Glutamatergic neuron (in vitro differentiated cells): Measurements from ENCODE around the gene C18orf54. TPM values are rescaled to one million over a fixed set of nuclear protein-coding genes. Genes with fewer than 3 reads are reported as not detected.

Source experiments
- DNase-seq: peaks from one replicate; pipeline ENCODE4 v3.0.0; 2022
- H3K27ac Mint-ChIP-seq: one replicate; pipeline ENCODE4 v1.8.0; 2020; ENCODE audit warnings: mild to moderate bottlenecking, mixed read lengths, inconsistent platforms; ENCODE audit not compliant: unreplicated experiment
- H3K27me3 Mint-ChIP-seq: one replicate; pipeline ENCODE4 v1.8.0; 2020; ENCODE audit warnings: mild to moderate bottlenecking, moderate library complexity, mixed read lengths, inconsistent platforms; ENCODE audit not compliant: unreplicated experiment
- H3K36me3 Mint-ChIP-seq: one replicate; pipeline ENCODE4 v1.8.0; 2020; ENCODE audit warnings: mild to moderate bottlenecking, mixed read lengths, inconsistent platforms; ENCODE audit not compliant: unreplicated experiment
- H3K4me1 Mint-ChIP-seq: one replicate; pipeline ENCODE4 v1.8.0; 2020; ENCODE audit warnings: mild to moderate bottlenecking, low read depth, mixed read lengths, inconsistent platforms; ENCODE audit not compliant: unreplicated experiment
- H3K4me3 Mint-ChIP-seq: one replicate; pipeline ENCODE4 v1.8.0; 2020; ENCODE audit warnings: mild to moderate bottlenecking, mixed read lengths, inconsistent platforms; ENCODE audit not compliant: unreplicated experiment
- H3K9me3 Mint-ChIP-seq: one replicate; pipeline ENCODE4 v1.8.0; 2020; ENCODE audit warnings: mild to moderate bottlenecking, moderate library complexity, mixed read lengths, inconsistent platforms; ENCODE audit not compliant: unreplicated experiment
- total RNA-seq: library from RNA; stranded (reverse); fragmentation: NEBNext Ultra II Directional; extraction: Animal tissue kit (Norgen Biotek cat#: 25700); gene quantifications from one replicate; pipeline ENCODE4 v1.2.1, GENCODE V29; 2021; ENCODE audit not compliant: unreplicated experiment
- TF ChIP-seq, protein P1 (sequence below): fragments of 200-600 bp; sonication (generic); IDR thresholded peaks from one replicate; pipeline ENCODE4 v1.5.0; 2021; ENCODE audit not compliant: partially characterized antibody, unreplicated experiment

C18orf54 gene
- total RNA-seq, 1 donor from 2014 or later = 20.0 TPM

DNA sequence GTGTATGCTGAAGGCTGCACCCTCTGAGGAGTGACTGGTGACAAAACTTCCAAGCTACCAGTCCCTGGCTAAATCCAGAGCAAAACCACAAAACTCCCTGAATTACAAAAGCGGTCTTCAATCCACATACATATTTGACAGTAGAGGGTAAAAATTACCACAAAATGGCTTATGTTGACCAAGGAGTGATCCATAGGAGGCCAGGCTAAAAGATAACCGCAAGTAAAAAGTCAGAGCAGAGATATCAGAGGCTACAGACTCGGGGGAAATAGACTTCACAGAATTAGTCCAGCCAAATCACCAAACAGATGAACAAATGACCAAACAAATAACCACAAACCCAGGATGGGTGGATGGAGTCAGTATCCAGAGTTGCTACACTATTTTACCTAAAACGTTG is 19.5 kb upstream of the C18orf54 start:
- Mint-ChIP-seq H3K4me1 (no peaks in the 10 kb centered on the region), H3K27ac (no peak overlapping the region), H3K27me3 (no peaks in the 10 kb centered on the region), H3K36me3 (peaks cover 11% of the 10 kb centered on the region), H3K4me3 (no peak overlapping the region), H3K9me3 (peaks cover 2% of the 10 kb centered on the region)
- no peak for DNase-seq
- TF ChIP-seq, protein P1, sequence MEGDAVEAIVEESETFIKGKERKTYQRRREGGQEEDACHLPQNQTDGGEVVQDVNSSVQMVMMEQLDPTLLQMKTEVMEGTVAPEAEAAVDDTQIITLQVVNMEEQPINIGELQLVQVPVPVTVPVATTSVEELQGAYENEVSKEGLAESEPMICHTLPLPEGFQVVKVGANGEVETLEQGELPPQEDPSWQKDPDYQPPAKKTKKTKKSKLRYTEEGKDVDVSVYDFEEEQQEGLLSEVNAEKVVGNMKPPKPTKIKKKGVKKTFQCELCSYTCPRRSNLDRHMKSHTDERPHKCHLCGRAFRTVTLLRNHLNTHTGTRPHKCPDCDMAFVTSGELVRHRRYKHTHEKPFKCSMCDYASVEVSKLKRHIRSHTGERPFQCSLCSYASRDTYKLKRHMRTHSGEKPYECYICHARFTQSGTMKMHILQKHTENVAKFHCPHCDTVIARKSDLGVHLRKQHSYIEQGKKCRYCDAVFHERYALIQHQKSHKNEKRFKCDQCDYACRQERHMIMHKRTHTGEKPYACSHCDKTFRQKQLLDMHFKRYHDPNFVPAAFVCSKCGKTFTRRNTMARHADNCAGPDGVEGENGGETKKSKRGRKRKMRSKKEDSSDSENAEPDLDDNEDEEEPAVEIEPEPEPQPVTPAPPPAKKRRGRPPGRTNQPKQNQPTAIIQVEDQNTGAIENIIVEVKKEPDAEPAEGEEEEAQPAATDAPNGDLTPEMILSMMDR = no peak

DNA sequence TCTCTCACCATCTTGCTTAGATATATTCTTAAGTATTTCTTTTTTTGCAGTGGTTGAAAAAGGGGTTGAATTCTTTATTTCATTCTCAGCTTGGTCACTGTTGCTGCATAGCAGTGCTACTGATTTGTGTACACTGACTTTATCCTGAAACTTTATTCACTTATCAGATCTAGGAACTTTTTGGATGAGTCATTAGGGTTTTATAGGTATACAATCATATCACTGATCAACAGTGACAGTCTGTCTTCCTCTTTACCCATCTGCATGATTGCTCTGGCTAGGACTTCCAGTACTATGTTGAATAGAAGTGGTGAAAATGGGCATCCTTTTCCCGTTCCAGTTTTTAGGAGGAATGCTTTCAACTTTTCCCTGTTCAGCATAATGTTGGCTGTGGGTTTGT is 6.5 kb upstream of the C18orf54 start:
- no peak for DNase-seq
- peaks cover 2% of the 10 kb centered on the region for H3K9me3 Mint-ChIP-seq
- H3K27ac Mint-ChIP-seq = no peak overlapping the region
- TF ChIP-seq, protein P1 = no peak
- H3K36me3 Mint-ChIP-seq = no peaks in the 10 kb centered on the region
- H3K4me3 Mint-ChIP-seq = no peak overlapping the region
- H3K4me1 Mint-ChIP-seq = no peaks in the 10 kb centered on the region
- H3K27me3 Mint-ChIP-seq = no peaks in the 10 kb centered on the region

GRCh38 chr18:54357082-54357659 is 535 bp upstream of the C18orf54 start:
- H3K4me1 Mint-ChIP-seq = peaks cover 9% of the 10 kb centered on the region
- no peaks in the 10 kb centered on the region for H3K36me3 Mint-ChIP-seq
- peaks cover 7% of the 10 kb centered on the region for H3K27me3 Mint-ChIP-seq
- H3K9me3 Mint-ChIP-seq = peaks cover 14% of the 10 kb centered on the region
- TF ChIP-seq, protein P1 = no peak
- peak overlapping the region; percentile 100 for H3K4me3 Mint-ChIP-seq
- no peak for DNase-seq
- H3K27ac Mint-ChIP-seq = peak overlapping the region; percentile 95

- Mint-ChIP-seq H3K4me3 (peak overlapping the region; percentile 100), H3K9me3 (peaks cover 14% of the 10 kb centered on the region), H3K36me3 (no peaks in the 10 kb centered on the region), H3K27me3 (peaks cover 7% of the 10 kb centered on the region), H3K4me1 (peaks cover 9% of the 10 kb centered on the region), H3K27ac (peak overlapping the region; percentile 95)
- peak; percentile 44 for DNase-seq
- TF ChIP-seq, protein P1 = no peak
Observed at GRCh38 chr18:54358495-54359040, 862 bp downstream of the C18orf54 start.

- DNase-seq = no peak
- H3K4me3 Mint-ChIP-seq = peak overlapping the region; percentile 100
- H3K27me3 Mint-ChIP-seq = peaks cover 7% of the 10 kb centered on the region
- peak overlapping the region; percentile 95 for H3K27ac Mint-ChIP-seq
- no peaks in the 10 kb centered on the region for H3K36me3 Mint-ChIP-seq
- H3K9me3 Mint-ChIP-seq = peaks cover 14% of the 10 kb centered on the region
- TF ChIP-seq, protein P1 = no peak
- peaks cover 9% of the 10 kb centered on the region for H3K4me1 Mint-ChIP-seq
Observed at GRCh38 chr18:54359233-54359632, 1.5 kb downstream of the C18orf54 start.
